Mononuclear cell (primary cell): Measurements from ENCODE around the gene SEC16A. TPM values are rescaled to one million over a fixed set of nuclear protein-coding genes. Genes with fewer than 3 reads are reported as not detected.

ENCODE experiments used
- H3K27me3 ChIP-seq: 2 replicates; pipeline ENCODE4 v1.6.0; 2011; ENCODE audit warnings: low read length, control low read depth; ENCODE audit not compliant: insufficient read depth
- H3K4me1 ChIP-seq: 2 replicates; pipeline ENCODE4 v1.5.1; 2011; ENCODE audit warnings: mild to moderate bottlenecking, low read length, control low read depth; ENCODE audit not compliant: insufficient read depth
- H3K4me3 ChIP-seq: 2 replicates; pipeline ENCODE4 v1.5.1; 2011; ENCODE audit warnings: mild to moderate bottlenecking, low read length, moderate library complexity
- H3K9me3 ChIP-seq: 2 replicates; pipeline ENCODE4 v1.5.1; 2011; ENCODE audit warnings: low read depth, mild to moderate bottlenecking, control low read depth, low read length
- total RNA-seq: library from RNA; depleted of rRNA; stranded (reverse); fragments of >200 nt; gene quantifications from one replicate; pipeline ENCODE4 v1.2.3, GENCODE V29; 2012

SEC16A gene
- total RNA-seq = 38.0 TPM

- no peaks in the 10 kb centered on the region for H3K27me3 ChIP-seq
- H3K4me3 ChIP-seq = peak within 1 kb of the TSS; percentile 93
- H3K9me3 ChIP-seq = no peaks in the 10 kb centered on the region
- H3K4me1 ChIP-seq = peaks cover 35% of the 10 kb centered on the region
These were observed at the start of gene SEC16A for GRCh38 chr9:136482793-136483588. Gene SEC16A (minus strand): TSS chr9:136483040. CDS start chr9:136477615, 5,425 bp downstream.

GRCh38 chr9:136531904-136532798 is 49.3 kb upstream of the SEC16A start:
- H3K4me1 ChIP-seq = peaks cover 78% of the 10 kb centered on the region
- no peaks in the 10 kb centered on the region for H3K9me3 ChIP-seq
- no peak overlapping the region for H3K4me3 ChIP-seq
- H3K27me3 ChIP-seq = no peaks in the 10 kb centered on the region

GRCh38 chr9:136531186-136531903 is 48.5 kb upstream of the SEC16A start:
- H3K4me3 ChIP-seq = no peak overlapping the region
- H3K27me3 ChIP-seq = no peaks in the 10 kb centered on the region
- H3K9me3 ChIP-seq = no peaks in the 10 kb centered on the region
- H3K4me1 ChIP-seq = peaks cover 70% of the 10 kb centered on the region

GRCh38 chr9:136530461-136531089 is 47.7 kb upstream of the SEC16A start:
- Histone ChIP-seq H3K9me3 (no peaks in the 10 kb centered on the region), H3K4me1 (peaks cover 66% of the 10 kb centered on the region), H3K27me3 (no peaks in the 10 kb centered on the region), H3K4me3 (no peak overlapping the region)

- Histone ChIP-seq H3K4me3 (no peak overlapping the region), H3K27me3 (no peaks in the 10 kb centered on the region), H3K9me3 (no peaks in the 10 kb centered on the region), H3K4me1 (peaks cover 62% of the 10 kb centered on the region)
These were observed 46.9 kb upstream of the SEC16A start for GRCh38 chr9:136529516-136530460.

- Histone ChIP-seq H3K4me3 (no peak overlapping the region), H3K27me3 (no peaks in the 10 kb centered on the region), H3K9me3 (no peaks in the 10 kb centered on the region), H3K4me1 (peaks cover 54% of the 10 kb centered on the region)
These were observed 46.0 kb upstream of the SEC16A start for GRCh38 chr9:136528716-136529341.

GRCh38 chr9:136527721-136528710 is 45.2 kb upstream of the SEC16A start:
- Histone ChIP-seq H3K4me3 (no peak overlapping the region), H3K9me3 (no peaks in the 10 kb centered on the region), H3K27me3 (no peaks in the 10 kb centered on the region), H3K4me1 (peaks cover 50% of the 10 kb centered on the region)

- no peak overlapping the region for H3K4me3 ChIP-seq
- peaks cover 50% of the 10 kb centered on the region for H3K4me1 ChIP-seq
- no peaks in the 10 kb centered on the region for H3K27me3 ChIP-seq
- H3K9me3 ChIP-seq = no peaks in the 10 kb centered on the region
These were observed 44.3 kb upstream of the SEC16A start for GRCh38 chr9:136527131-136527530.

GRCh38 chr9:136526625-136527066 is 43.8 kb upstream of the SEC16A start:
- H3K4me3 ChIP-seq = no peak overlapping the region
- H3K27me3 ChIP-seq = no peaks in the 10 kb centered on the region
- peaks cover 50% of the 10 kb centered on the region for H3K4me1 ChIP-seq
- no peaks in the 10 kb centered on the region for H3K9me3 ChIP-seq

- H3K9me3 ChIP-seq = no peaks in the 10 kb centered on the region
- no peaks in the 10 kb centered on the region for H3K27me3 ChIP-seq
- peaks cover 50% of the 10 kb centered on the region for H3K4me1 ChIP-seq
- H3K4me3 ChIP-seq = no peak overlapping the region
These were observed 43.1 kb upstream of the SEC16A start for GRCh38 chr9:136525841-136526499.

GRCh38 chr9:136525207-136525606 is 42.4 kb upstream of the SEC16A start:
- no peaks in the 10 kb centered on the region for H3K27me3 ChIP-seq
- H3K9me3 ChIP-seq = no peaks in the 10 kb centered on the region
- H3K4me3 ChIP-seq = no peak overlapping the region
- H3K4me1 ChIP-seq = peaks cover 44% of the 10 kb centered on the region
